Measurements from ENCODE around the gene MAP3K13.
"Not testable (repeated sequence)": the region's sequence is repeated elsewhere in the genome, so short reads cannot be mapped to it uniquely, and the experiment has no call there.

Gene MAP3K13

GRCh38 chr3:185400866-185401265 is 37.9 kb downstream of the MAP3K13 start:
- no peak for DNase-seq

GRCh38 chr3:185401319-185401955 is 38.5 kb downstream of the MAP3K13 start:
- DNase-seq = no peak

GRCh38 chr3:185402561-185402960 is 39.6 kb downstream of the MAP3K13 start:
- no peak for DNase-seq

- DNase-seq = no peak
These were observed 40.1 kb downstream of the MAP3K13 start for GRCh38 chr3:185403002-185403401.

- DNase-seq = no peak
These were observed 42.3 kb downstream of the MAP3K13 start for GRCh38 chr3:185405243-185405642.

- DNase-seq = no peak
These were observed 42.7 kb downstream of the MAP3K13 start for GRCh38 chr3:185405664-185406063.

- no peak for DNase-seq
These were observed 43.2 kb downstream of the MAP3K13 start for GRCh38 chr3:185406121-185406620.

GRCh38 chr3:185409957-185410356 is 47.0 kb downstream of the MAP3K13 start:
- no peak for DNase-seq

- no peak for DNase-seq
These were observed 48.2 kb downstream of the MAP3K13 start for GRCh38 chr3:185411133-185411532.

- DNase-seq = no peak
These were observed 53.6 kb downstream of the MAP3K13 start for GRCh38 chr3:185416513-185416912.

GRCh38 chr3:185418561-185418977 is 55.6 kb downstream of the MAP3K13 start:
- DNase-seq = not testable (repeated sequence)

- no peak for DNase-seq
These were observed 57.8 kb downstream of the MAP3K13 start for GRCh38 chr3:185420762-185421161.

GRCh38 chr3:185421577-185422232 is 58.8 kb downstream of the MAP3K13 start:
- no peak for DNase-seq

GRCh38 chr3:185422677-185423076 is 59.7 kb downstream of the MAP3K13 start:
- no peak for DNase-seq

- DNase-seq = no peak
These were observed 60.2 kb downstream of the MAP3K13 start for GRCh38 chr3:185423178-185423577.

- no peak for DNase-seq
These were observed 61.5 kb downstream of the MAP3K13 start for GRCh38 chr3:185424435-185424834.

GRCh38 chr3:185430375-185430774 is 67.4 kb downstream of the MAP3K13 start:
- DNase-seq = no peak

GRCh38 chr3:185439745-185440466 is 77.0 kb downstream of the MAP3K13 start:
- DNase-seq = no peak

GRCh38 chr3:185442031-185442430 is 79.1 kb downstream of the MAP3K13 start:
- DNase-seq = no peak

- DNase-seq = no peak
These were observed 81.4 kb downstream of the MAP3K13 start for GRCh38 chr3:185444329-185444728.

GRCh38 chr3:185448107-185448506 is 85.2 kb downstream of the MAP3K13 start:
- no peak for DNase-seq

- DNase-seq = not testable (repeated sequence)
These were observed 88.5 kb downstream of the MAP3K13 start for GRCh38 chr3:185451432-185451831.

GRCh38 chr3:185457376-185457775 is 94.4 kb downstream of the MAP3K13 start:
- DNase-seq = no peak

GRCh38 chr3:185460309-185460708 is 97.4 kb downstream of the MAP3K13 start:
- no peak for DNase-seq

Measured in activated CD4-positive, CD25-positive, alpha-beta regulatory T cell (primary cell).